CD4-positive, alpha-beta T cell treated with Interleukin-4 for 4 hours (primary cell): Measurements from ENCODE around the gene GADD45B.
"Not testable (repeated sequence)": the region's sequence is repeated elsewhere in the genome, so short reads cannot be mapped to it uniquely, and the experiment has no call there.

Experiments
- DNase-seq: peaks from one replicate; pipeline ENCODE4 v3.0.0-alpha.2; 2020

Gene GADD45B

DNA sequence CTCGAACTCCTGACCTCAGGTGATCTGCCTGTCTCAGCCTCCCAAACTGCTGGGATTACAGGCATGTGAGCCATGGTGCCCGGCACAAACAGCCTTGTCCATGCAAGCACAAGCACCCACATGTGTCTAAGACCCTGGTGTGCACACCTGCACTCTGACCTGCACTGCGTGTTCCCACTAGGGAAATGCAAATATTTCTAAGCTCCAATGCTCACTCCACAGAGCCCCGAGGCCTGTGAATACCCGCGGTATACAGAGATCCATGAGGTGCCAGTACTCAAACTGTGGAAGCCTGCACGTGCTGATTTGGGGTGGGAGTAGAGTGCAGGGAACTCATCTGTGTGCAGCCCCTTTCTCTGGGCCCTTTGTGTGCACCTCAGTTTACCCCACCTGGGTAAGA lies 14.7 kb downstream of the GADD45B start:
- DNase-seq, result no peak

DNA sequence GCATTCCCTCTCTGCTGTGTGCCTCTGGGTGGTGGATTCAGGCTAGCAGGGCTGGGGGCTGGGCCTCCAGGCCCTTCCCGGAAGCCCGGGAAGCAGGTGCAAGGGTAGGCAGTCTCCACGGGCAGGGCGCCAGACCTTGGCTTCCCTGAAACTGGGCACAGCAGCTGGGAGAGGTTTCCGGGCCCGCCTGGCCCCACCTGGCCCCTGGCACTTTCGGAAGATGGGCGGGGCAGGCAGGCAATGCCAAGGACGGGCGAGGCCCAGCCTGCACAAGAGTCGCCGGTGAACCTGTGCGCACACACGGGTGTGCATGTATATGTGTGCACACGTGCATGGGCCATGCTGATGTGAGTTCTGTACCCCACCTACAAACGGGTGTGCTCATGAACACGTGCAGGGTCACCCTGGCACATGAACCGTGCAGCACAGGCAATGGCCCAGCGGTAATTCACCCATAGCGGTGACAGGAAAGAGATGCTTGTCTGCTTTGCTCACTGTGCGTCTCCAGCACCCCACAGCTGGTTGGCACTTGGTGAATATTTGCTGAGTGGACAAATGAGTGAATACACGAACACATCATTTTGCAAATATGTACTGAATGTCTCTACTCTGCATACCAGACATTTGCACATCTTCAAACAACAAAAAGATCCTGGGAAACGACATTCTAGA lies 15.3 kb downstream of the GADD45B start:
- no peak for DNase-seq

DNA sequence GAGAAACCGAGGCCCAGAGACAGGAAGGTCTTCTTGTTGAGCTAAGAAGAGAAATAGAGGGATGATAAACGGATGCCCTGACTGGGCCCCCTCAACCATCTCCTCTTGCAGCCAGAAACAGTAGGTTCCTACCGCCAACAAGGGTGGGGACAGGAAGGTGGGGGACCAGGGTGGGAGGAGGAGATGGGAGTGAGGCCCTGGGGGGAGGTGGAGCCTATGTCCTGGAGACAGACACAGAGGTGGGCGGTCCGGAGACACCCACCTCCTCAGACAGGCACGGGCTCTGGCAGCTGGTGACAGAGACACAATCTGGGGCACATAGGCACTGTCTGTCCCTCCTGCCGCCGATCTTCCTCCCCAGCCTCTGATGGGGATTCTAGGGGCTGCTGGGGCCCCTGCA lies 16.9 kb downstream of the GADD45B start:
- no peak for DNase-seq

DNA sequence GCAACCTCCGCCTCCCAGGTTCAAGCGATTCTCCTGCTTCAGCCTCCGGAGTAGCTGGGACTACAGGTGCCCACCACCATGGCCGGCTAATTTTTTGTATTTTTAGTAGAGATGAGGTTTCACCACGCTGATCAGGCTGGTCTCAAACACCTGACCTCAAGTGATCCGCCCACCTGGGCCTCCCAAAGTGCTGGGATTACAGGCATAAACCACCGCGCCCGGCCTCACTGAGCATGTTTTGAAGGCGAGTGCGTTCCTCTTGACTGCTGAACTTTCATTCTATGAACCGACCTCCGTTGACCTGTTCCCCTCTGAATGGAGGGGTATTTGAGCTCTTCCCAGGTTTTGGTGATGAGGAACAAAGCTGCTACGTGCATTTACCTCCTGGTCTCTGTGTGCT lies 17.5 kb downstream of the GADD45B start:
- DNase-seq, result not testable (repeated sequence)

DNA sequence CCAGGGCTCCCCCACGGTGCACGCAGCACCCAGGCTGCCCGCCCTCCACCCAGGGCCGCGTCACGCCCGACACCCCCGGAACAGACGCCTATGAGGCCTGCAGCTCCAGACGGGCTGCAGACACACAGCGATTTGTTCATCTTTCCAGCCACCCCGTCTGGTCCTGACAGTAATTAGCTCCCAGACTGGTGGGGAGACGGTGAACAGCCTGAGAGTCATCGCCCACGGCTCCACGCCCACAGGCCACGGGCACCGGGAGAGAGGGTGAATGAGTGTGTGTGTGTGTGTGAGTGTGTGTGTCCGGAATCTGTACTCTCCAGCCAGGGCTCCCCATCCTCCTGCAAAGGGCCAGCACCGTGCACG lies 18.1 kb downstream of the GADD45B start:
- DNase-seq, result no peak

DNA sequence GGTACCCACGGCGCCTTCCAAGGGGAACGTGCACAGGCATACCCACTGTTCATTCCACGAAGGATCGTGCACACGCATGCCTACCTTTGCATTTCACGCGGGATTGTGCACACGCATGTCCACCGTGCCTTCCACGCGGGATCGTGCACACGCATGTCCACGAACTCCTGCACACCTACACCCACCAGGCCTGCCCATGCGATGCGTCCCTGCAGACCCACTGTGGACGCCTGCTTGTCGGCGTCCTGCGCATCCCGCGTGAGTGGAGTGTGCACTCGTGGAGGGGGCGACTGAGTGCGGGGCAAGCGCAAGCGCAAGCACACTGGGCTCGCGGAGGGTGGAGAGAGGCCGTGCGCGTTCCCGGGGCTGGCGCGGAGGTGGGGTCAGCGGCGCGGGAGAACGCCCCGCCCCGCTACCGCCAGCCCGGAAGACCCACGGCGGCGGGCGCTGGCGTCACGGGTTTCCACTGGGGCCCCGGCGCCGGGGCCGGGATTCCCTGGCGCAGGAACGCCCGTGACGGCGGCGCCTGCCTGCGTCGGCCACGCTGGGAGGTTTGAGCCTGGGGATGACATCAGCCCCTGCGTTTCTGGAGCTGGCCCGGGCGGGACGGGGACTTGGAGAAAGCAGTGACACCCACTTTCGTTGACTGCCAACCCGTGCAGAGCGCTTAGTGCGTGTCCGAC lies 18.7 kb downstream of the GADD45B start:
- DNase-seq, result peak; percentile 38

DNA sequence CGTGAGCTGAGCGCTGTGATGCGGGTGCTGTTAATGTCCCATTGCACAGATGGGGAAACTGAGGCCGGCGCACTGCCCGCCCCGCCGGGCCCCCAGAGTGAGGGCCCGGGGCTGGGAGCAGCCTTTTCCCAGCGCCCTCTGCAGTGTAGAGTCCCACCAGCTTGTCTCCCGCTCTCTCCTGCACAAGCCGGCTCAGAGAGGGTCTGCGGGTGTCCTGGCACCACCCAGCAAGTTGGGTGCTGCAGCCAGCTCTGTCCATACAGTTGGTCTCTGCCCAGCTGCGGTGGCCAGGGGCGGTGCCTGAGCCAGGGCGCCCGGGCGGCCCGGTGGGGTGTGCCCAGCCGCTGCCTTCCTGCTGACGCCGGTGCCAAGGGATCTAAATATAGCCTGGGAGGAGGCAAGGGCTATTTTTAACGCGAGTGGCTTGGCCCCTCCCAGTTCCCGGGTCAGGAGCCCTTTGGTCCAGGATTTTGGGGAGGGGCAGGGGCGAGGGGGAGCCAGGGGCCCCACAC lies 19.3 kb downstream of the GADD45B start:
- DNase-seq, result no peak

DNA sequence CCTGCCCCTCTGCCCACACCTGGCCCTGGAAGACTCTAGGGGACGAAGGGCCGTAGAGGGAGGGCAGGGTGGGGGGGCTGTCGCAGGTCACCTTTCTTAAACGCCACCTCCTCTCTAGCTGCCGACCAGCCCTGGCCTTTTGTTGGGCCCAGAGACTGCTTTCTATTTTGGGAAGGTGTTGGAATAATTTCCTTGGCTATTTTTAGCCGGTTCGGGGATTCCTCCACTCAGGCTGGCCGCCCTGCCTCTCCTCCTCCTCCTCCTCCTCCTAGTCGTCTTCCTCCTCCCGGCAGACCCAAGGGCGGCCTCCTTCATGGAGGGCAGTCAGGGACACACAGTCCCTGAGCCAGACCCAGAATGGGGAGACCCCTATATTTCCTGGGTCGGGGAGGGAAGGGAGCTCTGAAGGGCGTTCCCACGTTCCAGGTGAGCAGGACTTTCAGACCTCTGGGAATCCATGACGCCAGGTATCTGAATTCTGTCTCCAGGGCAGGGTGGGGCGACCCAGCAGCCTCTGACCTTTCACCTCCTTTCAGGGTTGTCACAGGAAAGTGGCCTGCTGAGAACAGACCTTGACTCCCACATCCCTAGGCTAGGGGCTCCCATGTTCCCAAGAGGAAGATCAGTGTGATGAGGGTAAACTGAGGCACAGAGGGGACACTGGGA lies 19.9 kb downstream of the GADD45B start:
- DNase-seq, result no peak

DNA sequence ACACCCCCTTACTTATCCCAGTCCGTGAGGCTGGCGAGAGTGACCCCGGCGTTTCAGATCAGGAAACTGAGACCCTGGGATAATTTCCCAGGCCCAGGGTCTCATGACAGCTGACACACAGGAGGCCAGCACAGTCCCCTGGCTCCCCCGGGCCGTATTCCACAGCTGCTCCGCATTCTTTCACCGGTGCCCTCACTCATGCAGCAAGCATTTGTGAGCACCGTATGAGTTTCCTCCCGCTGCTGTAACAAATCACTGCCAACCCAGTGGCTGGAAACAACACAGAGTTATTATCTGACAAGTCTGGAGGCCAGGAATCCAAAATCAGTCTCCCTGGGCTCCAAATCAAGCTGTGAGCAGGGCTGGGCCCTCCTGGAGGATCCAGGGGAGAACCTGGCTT lies 21.3 kb downstream of the GADD45B start:
- DNase-seq, result no peak

DNA sequence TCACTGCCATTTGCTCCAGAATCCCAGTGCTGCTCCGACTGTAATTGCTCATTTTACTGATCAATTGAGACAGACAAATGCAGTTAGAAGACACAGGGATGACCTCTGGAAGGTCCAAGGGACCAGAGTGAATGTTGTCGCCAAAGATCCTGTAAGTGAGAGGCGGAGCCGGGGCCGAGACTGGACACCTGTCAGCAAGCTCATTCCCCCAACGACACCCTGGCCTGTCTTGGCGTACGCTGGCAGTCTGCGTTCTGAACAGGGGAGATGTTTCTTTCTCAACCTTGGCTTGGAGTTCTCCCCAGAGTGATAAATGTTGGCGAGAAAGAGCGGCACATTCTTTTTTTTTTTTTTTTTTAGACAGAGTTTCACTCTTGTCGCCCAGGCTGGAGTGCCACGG lies 24.2 kb downstream of the GADD45B start:
- no peak for DNase-seq

DNA sequence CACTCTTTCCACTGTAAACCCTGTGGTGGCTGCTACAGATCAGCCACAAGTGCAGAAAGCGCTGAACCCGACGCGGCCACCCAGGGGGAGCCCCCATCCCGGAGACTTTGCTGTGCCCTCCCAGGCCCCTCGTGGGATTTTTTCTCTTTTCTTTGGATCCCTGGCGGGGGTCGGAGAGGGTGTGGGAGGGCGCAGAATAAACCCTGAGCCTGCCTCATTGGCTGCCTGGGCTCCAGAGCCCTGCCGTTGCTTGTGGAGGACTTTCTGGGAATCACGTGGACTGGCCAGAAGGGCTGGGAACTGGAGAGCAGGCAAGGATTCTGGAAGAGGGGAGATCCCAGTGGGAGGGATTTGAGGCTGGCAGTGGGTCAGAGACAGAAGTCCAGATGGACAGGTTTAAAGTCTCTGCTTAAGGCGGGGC lies 24.9 kb downstream of the GADD45B start:
- DNase-seq, result no peak

DNA sequence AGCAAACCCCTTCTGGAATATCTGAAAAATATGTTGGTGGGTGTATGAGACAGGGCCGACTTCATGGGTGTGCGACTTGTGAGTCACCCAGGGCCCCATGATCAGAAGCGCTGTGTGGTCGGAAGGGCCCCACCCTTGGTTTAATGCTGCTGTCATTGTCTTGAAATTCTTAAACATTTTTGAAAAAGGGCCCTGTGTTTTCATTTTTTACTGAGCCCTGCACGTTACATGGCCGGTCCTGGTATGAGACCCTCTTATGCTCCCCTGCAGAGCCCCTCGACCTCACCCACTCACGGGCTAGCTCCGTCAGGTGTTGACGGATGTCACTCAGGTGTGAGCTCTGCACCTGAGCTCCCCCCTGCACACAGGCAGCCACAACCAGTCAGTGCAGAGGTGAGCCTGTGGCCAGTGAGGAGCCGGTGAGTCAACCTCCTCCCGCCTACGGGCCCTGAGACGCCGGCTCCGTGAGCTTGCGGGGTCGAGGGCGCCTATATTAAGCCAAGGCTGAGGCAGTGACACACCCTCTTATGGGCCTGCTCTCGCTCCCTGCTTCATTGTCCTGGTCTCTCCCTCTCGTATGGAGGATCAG lies 27.7 kb downstream of the GADD45B start:
- DNase-seq, result peak; percentile 89

DNA sequence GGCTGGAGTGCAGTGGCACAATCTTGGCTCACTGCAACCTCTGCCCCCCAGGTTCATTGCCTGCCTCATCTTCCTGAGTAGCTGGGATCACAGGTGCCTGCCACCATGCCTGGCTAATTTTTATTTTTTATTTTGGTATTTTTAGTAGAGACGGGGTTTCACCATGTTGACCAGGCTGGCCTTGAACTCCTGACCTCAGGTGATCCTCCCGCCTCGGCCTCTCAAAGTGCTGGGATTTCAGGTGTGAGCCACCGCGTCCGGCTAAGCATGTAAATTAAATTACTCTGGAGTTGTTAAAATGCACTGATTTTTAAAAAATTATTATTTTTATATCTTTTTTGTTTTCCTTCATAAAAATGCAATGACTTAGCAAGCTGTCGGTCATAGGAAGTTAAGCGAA lies 30.7 kb downstream of the GADD45B start:
- DNase-seq, result not testable (repeated sequence)

DNA sequence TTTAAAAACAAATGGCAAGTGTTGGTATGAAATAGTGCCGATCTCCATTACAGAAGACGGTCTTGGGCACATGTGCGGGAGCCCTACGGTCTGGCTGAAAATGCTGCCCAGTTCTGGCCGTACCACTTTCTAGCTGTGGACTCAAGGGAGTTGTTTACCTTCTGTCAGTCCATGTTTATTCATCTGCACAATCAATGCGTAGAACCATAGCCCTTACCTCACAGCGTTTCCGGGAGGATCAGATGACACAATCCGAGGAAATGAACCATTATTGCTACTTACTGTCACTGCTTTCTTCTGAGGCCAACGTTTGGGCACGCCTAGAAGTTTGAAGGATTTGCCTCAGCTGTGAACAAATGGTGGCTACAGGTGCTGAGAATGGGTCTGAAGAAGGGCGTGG lies 31.2 kb downstream of the GADD45B start:
- DNase-seq, result peak; percentile 53

DNA sequence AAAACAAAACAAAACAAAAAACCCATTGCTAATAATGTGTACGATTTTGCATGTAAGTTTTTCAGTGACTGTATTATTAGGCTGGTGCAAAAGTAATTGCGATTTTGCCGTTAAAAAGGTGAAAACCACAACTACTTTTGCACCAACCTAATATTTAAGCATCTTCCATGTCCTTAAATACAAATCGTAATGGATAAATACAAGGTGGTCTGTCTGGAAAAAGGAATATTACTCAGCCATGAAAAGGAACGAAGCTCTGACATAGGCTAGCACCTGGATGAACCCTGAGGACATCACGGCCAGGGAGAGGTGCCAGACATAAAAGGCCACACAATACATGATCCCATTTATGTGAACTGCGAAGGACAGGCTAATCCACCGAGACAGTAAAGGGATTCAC lies 33.2 kb downstream of the GADD45B start:
- DNase-seq, result no peak

DNA sequence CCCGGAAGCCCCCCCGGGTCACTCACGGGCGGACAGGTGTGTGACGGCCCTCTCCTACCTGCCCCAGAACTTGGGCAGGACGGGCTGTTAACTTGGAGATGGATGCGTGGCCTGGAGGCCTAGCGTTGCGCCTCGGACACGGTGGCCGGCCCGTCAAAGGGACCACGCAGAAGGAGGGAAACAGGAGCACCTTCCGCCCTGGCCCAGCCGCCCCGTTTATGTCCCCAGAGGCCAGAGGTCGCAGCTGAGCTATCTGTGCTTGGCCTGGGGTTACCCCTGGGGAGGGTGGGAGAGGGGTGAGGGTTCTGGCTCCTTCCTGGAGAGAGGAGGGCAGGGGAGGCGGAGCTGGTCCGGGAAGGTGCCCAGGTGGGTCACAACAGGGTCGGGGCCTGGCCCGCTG lies 35.6 kb downstream of the GADD45B start:
- DNase-seq, result no peak

DNA sequence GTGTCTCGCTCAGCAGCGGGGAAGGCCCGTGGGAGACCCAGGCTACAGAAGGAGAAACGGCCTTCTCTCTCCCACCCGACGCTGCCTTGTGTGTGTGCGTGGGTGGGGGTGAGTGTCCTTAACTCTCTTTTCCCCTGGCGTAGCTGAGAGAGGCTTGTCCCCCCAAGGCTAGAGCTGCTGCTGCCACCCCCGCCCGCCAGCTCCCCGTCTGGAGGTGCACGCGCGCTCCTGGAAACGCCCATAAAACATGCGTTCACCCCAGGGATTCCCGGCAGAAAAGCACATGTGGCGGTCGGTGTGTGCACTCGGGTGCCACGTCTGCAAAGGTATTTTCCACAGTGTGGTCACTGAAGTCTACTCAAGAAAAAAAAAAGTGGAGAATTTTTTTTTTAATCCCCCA lies 36.1 kb downstream of the GADD45B start:
- DNase-seq, result no peak

DNA sequence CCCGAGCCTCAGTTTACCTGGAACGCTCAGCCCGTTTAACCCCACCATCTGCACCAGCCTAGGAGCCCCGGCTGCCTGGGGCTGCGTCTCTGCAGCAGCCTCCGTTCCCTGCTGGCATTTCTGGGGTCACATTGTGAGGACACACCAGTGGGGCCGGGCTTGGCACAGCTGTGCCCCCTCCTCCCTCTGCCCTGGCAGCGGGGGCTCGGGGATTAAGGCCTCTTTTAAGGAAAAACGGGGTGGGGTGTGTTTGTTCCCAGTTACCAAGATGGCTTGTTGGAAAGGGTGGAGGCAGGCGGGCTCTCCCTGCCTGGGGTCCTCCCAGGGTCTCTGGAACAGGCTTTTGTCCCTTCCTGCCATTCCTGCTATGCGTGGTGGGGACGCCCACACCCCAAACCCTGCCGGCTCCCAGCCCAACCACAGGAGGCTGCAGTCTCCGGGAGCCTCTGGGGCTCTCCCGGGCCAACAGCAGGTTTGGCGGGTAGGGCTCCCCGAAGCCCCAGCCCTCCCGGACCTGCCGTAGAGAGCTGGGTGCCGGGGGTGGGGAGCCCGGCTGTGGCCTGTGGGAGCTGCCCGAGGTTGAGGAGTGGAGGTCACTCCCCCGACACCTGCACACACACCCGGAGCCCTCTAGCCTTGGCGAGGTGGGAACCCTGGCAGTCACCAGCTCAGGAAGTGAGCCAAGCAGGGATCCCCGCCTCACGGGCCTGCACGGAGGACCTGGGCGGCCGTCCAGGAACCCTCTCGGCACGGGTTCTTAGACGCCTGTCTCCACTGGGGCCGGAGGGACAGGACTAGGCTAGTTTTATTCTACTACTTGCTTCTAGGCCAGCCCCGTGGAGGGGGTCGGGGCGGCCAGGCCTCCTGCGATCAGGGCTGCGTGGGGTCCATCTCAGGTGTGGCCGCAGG lies 36.9 kb downstream of the GADD45B start:
- no peak for DNase-seq

DNA sequence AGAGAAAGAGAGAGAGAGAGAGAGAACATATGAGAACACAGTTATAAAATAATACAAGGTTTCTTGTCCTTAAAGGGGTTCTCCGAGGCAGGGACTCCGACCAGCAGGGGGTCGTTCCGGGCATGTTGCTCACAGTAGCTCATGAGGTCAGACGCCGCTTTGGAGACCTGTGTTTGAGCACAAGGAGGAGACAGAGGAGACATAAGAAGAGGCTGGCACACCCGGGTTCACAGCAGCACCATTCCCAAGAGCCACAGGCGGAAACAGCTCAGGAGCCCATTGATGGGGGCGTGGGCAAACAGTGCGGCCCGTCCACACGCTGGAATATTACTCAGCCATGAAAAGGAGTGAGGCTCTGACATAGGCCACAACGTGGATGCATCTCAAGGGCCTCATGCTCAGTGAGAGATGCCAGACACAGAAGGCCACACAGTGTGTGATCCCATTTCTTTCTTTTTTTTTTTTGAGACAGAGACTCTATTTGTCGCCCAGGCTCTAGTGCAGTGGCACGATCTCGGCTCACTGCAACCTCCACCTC lies 39.1 kb downstream of the GADD45B start:
- DNase-seq, result no peak

DNA sequence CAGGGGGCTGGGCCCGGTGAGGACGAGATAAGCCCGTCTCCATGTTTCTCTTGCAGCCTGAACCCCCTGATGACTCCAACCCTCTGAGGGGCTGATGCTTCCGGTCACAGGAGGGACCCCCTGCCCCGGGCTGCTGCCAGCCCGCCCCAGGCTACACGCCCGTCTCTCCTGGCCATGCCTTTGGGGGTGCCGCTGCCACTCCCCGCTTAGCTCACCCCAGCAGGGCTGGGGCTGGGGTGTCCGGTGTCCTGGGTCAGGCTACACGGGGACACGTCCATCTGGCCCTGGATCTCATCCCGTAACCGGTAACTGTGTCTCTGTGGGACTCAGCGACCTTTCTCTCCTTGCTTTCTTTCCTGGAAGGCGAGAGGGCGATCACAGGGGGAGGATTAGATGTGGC lies 40.8 kb downstream of the GADD45B start:
- no peak for DNase-seq

DNA sequence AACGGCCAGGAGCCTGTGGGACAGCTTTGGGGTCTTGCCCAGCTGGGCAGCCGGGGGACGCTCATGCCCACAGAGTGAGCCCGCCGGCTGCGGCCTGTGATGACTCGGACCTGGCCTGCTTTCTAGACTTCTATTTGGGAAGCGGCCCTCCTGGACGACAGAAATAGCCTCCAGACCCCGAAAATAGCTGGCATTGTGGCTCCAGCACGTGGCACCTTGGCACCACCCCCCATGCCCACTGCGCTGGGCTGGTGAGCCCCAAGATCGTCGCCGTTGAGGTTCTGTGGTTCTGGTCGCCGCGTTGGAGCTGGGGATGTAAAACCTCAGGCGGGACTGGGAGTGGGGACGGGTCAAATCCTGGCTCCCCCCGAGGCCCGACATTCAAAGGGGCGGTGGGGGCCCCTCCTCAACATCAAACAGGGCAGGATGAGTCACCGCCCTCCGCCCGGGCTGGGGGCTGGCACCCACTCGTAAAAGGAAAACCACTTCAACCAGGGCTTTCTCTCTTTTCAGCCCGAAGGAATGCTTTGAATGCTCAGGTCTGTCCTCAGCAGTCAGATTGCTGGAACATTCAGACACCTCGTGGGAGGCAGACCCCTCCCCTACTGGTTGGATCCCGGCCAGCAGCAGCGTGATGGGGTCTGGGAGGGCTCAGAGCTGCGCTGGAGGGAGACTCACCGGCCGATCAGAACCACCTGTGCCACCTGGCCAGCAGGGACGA lies 42.1 kb downstream of the GADD45B start:
- DNase-seq, result no peak

DNA sequence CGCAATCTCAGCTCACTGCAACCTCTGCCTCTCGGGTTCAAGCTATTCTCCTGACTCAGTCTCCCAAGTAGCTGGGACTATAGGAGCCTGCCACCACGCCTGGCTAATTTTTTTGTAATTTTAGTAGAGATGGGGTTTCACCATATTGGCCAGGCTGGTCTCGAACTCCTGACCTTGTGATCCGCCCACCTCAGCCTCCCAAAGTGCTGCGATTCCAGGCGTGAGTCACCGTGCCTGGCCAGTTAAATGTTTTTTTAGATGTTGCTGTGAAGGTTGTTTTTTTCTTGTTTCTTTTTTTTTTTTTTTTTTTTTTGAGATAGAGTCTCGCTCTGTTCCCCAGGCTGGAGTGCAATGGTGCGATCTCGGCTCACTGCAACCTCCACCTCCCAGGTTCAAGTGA lies 42.9 kb downstream of the GADD45B start:
- not testable (repeated sequence) for DNase-seq
